T-helper 1 cell treated with Interleukin-12 subunit alpha and Interleukin-12 subunit beta and Interleukin-4 antibody, amounts not matched to agents 30 μg/mL and 1 μg/mL, for 36 hours (primary cell): ENCODE measurements around the gene MXI1.
A peak's percentile ranks its signal among the peaks of the same experiment; 100 is the strongest.
"Not testable (repeated sequence)": the region's sequence is repeated elsewhere in the genome, so short reads cannot be mapped to it uniquely, and the experiment has no call there.

Experiments used
- H3K27ac Mint-ChIP-seq: one replicate; pipeline ENCODE4 v1.8.0; 2021; ENCODE audit warnings: mild to moderate bottlenecking, mixed read lengths
- H3K27me3 Mint-ChIP-seq: one replicate; pipeline ENCODE4 v1.8.0; 2021; ENCODE audit warnings: low read depth, mixed read lengths
- H3K36me3 Mint-ChIP-seq: one replicate; pipeline ENCODE4 v1.8.0; 2021; ENCODE audit warnings: low read depth, mixed read lengths
- H3K4me1 Mint-ChIP-seq: one replicate; pipeline ENCODE4 v1.8.0; 2021; ENCODE audit warnings: low read depth, mixed read lengths
- H3K4me3 Mint-ChIP-seq: one replicate; pipeline ENCODE4 v1.8.0; 2021; ENCODE audit warnings: mild to moderate bottlenecking, moderate library complexity, mixed read lengths
- H3K9me3 Mint-ChIP-seq: one replicate; pipeline ENCODE4 v1.8.0; 2021; ENCODE audit warnings: mixed read lengths

MXI1 gene

GRCh38 chr10:110258542-110258941 lies 51.1 kb downstream of the MXI1 start:
- H3K4me1 Mint-ChIP-seq = peaks cover 8% of the 10 kb centered on the region
- peaks cover 28% of the 10 kb centered on the region for H3K36me3 Mint-ChIP-seq
- H3K27ac Mint-ChIP-seq = no peak overlapping the region
- H3K4me3 Mint-ChIP-seq = no peak overlapping the region
- peaks cover 69% of the 10 kb centered on the region for H3K27me3 Mint-ChIP-seq
- peaks cover 13% of the 10 kb centered on the region for H3K9me3 Mint-ChIP-seq

- peaks cover 65% of the 10 kb centered on the region for H3K27me3 Mint-ChIP-seq
- no peak overlapping the region for H3K4me3 Mint-ChIP-seq
- peaks cover 5% of the 10 kb centered on the region for H3K4me1 Mint-ChIP-seq
- H3K9me3 Mint-ChIP-seq = peaks cover 13% of the 10 kb centered on the region
- H3K36me3 Mint-ChIP-seq = peaks cover 24% of the 10 kb centered on the region
- no peak overlapping the region for H3K27ac Mint-ChIP-seq
These were observed 51.9 kb downstream of the MXI1 start for GRCh38 chr10:110259317-110259716.

GRCh38 chr10:110260746-110261477 lies 53.5 kb downstream of the MXI1 start:
- H3K27ac Mint-ChIP-seq = no peak overlapping the region
- peaks cover under 1% of the 10 kb centered on the region for H3K9me3 Mint-ChIP-seq
- peaks cover 55% of the 10 kb centered on the region for H3K27me3 Mint-ChIP-seq
- H3K4me3 Mint-ChIP-seq = no peak overlapping the region
- peaks cover 11% of the 10 kb centered on the region for H3K36me3 Mint-ChIP-seq
- no peaks in the 10 kb centered on the region for H3K4me1 Mint-ChIP-seq

- no peaks in the 10 kb centered on the region for H3K9me3 Mint-ChIP-seq
- peaks cover 61% of the 10 kb centered on the region for H3K27me3 Mint-ChIP-seq
- H3K4me3 Mint-ChIP-seq = no peak overlapping the region
- H3K27ac Mint-ChIP-seq = no peak overlapping the region
- H3K36me3 Mint-ChIP-seq = peaks cover 5% of the 10 kb centered on the region
- H3K4me1 Mint-ChIP-seq = peaks cover 1% of the 10 kb centered on the region
These were observed 55.8 kb downstream of the MXI1 start for GRCh38 chr10:110263164-110263563.

- peaks cover 14% of the 10 kb centered on the region for H3K4me1 Mint-ChIP-seq
- H3K27ac Mint-ChIP-seq = no peak overlapping the region
- no peak overlapping the region for H3K4me3 Mint-ChIP-seq
- peaks cover 5% of the 10 kb centered on the region for H3K36me3 Mint-ChIP-seq
- H3K9me3 Mint-ChIP-seq = no peaks in the 10 kb centered on the region
- H3K27me3 Mint-ChIP-seq = peaks cover 60% of the 10 kb centered on the region
These were observed 58.3 kb downstream of the MXI1 start for GRCh38 chr10:110265573-110266193.

- Mint-ChIP-seq H3K36me3 (peaks cover 3% of the 10 kb centered on the region), H3K4me3 (no peak overlapping the region), H3K27ac (no peak overlapping the region), H3K9me3 (no peaks in the 10 kb centered on the region), H3K4me1 (peaks cover 14% of the 10 kb centered on the region), H3K27me3 (peaks cover 57% of the 10 kb centered on the region)
These were observed 59.9 kb downstream of the MXI1 start for GRCh38 chr10:110267276-110267675.

GRCh38 chr10:110268442-110268841 lies 61.0 kb downstream of the MXI1 start:
- no peaks in the 10 kb centered on the region for H3K36me3 Mint-ChIP-seq
- H3K9me3 Mint-ChIP-seq = no peaks in the 10 kb centered on the region
- peaks cover 45% of the 10 kb centered on the region for H3K27me3 Mint-ChIP-seq
- no peak overlapping the region for H3K27ac Mint-ChIP-seq
- H3K4me3 Mint-ChIP-seq = no peak overlapping the region
- H3K4me1 Mint-ChIP-seq = peaks cover 17% of the 10 kb centered on the region

- Mint-ChIP-seq H3K27me3 (peaks cover 41% of the 10 kb centered on the region), H3K4me3 (peak overlapping the region; percentile 77), H3K9me3 (no peaks in the 10 kb centered on the region), H3K27ac (peak overlapping the region; percentile 82), H3K36me3 (no peaks in the 10 kb centered on the region), H3K4me1 (peaks cover 20% of the 10 kb centered on the region)
These were observed 61.6 kb downstream of the MXI1 start for GRCh38 chr10:110268971-110269370.

GRCh38 chr10:110269374-110270318 lies 62.2 kb downstream of the MXI1 start:
- no peaks in the 10 kb centered on the region for H3K9me3 Mint-ChIP-seq
- peak overlapping the region; percentile 82 for H3K27ac Mint-ChIP-seq
- H3K36me3 Mint-ChIP-seq = no peaks in the 10 kb centered on the region
- H3K4me1 Mint-ChIP-seq = peaks cover 21% of the 10 kb centered on the region
- peaks cover 41% of the 10 kb centered on the region for H3K27me3 Mint-ChIP-seq
- peak overlapping the region; percentile 77 for H3K4me3 Mint-ChIP-seq

GRCh38 chr10:110272995-110273394 lies 65.6 kb downstream of the MXI1 start:
- H3K4me3 Mint-ChIP-seq, H3K36me3 Mint-ChIP-seq, H3K9me3 Mint-ChIP-seq, H3K27ac Mint-ChIP-seq: not testable (repeated sequence)
- Mint-ChIP-seq H3K4me1 (peaks cover 24% of the 10 kb centered on the region), H3K27me3 (peaks cover 38% of the 10 kb centered on the region)

GRCh38 chr10:110273474-110273873 lies 66.1 kb downstream of the MXI1 start:
- Mint-ChIP-seq H3K4me3 (no peak overlapping the region), H3K27ac (no peak overlapping the region), H3K4me1 (peaks cover 21% of the 10 kb centered on the region), H3K36me3 (peaks cover 6% of the 10 kb centered on the region), H3K9me3 (no peaks in the 10 kb centered on the region), H3K27me3 (peaks cover 34% of the 10 kb centered on the region)

GRCh38 chr10:110274072-110274627 lies 66.7 kb downstream of the MXI1 start:
- peaks cover 27% of the 10 kb centered on the region for H3K27me3 Mint-ChIP-seq
- peaks cover 6% of the 10 kb centered on the region for H3K36me3 Mint-ChIP-seq
- no peak overlapping the region for H3K27ac Mint-ChIP-seq
- H3K4me3 Mint-ChIP-seq = no peak overlapping the region
- H3K4me1 Mint-ChIP-seq = peaks cover 20% of the 10 kb centered on the region
- H3K9me3 Mint-ChIP-seq = no peaks in the 10 kb centered on the region

GRCh38 chr10:110274647-110275046 lies 67.2 kb downstream of the MXI1 start:
- Mint-ChIP-seq H3K9me3 (no peaks in the 10 kb centered on the region), H3K4me1 (peaks cover 18% of the 10 kb centered on the region), H3K27ac (no peak overlapping the region), H3K27me3 (peaks cover 22% of the 10 kb centered on the region), H3K36me3 (peaks cover 9% of the 10 kb centered on the region), H3K4me3 (no peak overlapping the region)

GRCh38 chr10:110275128-110275729 lies 67.8 kb downstream of the MXI1 start:
- Mint-ChIP-seq H3K9me3 (no peaks in the 10 kb centered on the region), H3K27ac (no peak overlapping the region), H3K27me3 (peaks cover 21% of the 10 kb centered on the region), H3K36me3 (peaks cover 9% of the 10 kb centered on the region), H3K4me3 (no peak overlapping the region), H3K4me1 (peaks cover 17% of the 10 kb centered on the region)
